Endothelial cell (in vitro differentiated cells): ENCODE measurements around the gene ELN. TPM values are rescaled to one million over a fixed set of nuclear protein-coding genes. Genes with fewer than 3 reads are reported as not detected.

Experiments used
- DNase-seq: peaks from one replicate; pipeline ENCODE4 v3.0.0; 2021; ENCODE audit warnings: low spot score
- H3K27ac Mint-ChIP-seq: one replicate; pipeline ENCODE4 v1.8.0; 2021; ENCODE audit warnings: mixed read lengths, inconsistent platforms; ENCODE audit not compliant: unreplicated experiment
- H3K27me3 Mint-ChIP-seq: one replicate; pipeline ENCODE4 v1.8.0; 2021; ENCODE audit warnings: mild to moderate bottlenecking, moderate library complexity, mixed read lengths, inconsistent platforms; ENCODE audit not compliant: unreplicated experiment
- H3K36me3 Mint-ChIP-seq: one replicate; pipeline ENCODE4 v1.8.0; 2021; ENCODE audit warnings: mild to moderate bottlenecking, low read depth, mixed read lengths, inconsistent platforms; ENCODE audit not compliant: unreplicated experiment
- H3K4me1 Mint-ChIP-seq: one replicate; pipeline ENCODE4 v1.8.0; 2021; ENCODE audit warnings: mild to moderate bottlenecking, mixed read lengths, inconsistent platforms; ENCODE audit not compliant: unreplicated experiment
- H3K4me3 Mint-ChIP-seq: one replicate; pipeline ENCODE4 v1.8.0; 2021; ENCODE audit warnings: mild to moderate bottlenecking, mixed read lengths, inconsistent platforms; ENCODE audit not compliant: unreplicated experiment
- H3K9me3 Mint-ChIP-seq: one replicate; pipeline ENCODE4 v1.8.0; 2021; ENCODE audit warnings: mixed read lengths, inconsistent platforms; ENCODE audit not compliant: unreplicated experiment
- total RNA-seq: library from RNA; stranded (reverse); fragmentation: NEBNext Ultra II Directional; extraction: Animal tissue kit (Norgen Biotek cat#: 25700); gene quantifications from one replicate; pipeline ENCODE4 v1.2.1, GENCODE V29; 2021; ENCODE audit not compliant: unreplicated experiment
- TF ChIP-seq, protein P1 (sequence below): fragments of 200-600 bp; sonication (generic); IDR thresholded peaks from one replicate; pipeline ENCODE4 v1.5.0; 2021; ENCODE audit warnings: antibody characterized with exemption; ENCODE audit not compliant: unreplicated experiment

Gene ELN
- total RNA-seq, 1 donor from 2014 or later: 44.8 TPM

DNA sequence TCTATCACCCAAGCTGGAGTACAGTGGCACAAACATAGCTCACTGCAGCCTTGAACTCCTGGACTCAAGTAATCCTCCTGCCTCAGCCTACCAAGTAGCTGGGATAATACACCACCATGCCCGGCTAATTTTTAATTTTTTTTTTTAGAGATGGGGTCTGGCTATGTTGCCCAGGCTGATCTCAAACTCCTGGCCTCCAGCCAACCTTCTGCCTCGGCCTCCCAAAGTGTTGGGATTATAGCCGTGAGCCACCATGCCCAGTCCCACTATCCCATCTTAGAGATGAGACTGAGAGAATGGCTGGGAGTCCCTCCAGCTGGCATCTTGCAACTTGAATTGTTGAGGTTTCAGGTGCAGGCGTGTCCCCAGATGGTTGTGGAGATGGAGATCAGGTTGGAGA is 40.7 kb upstream of the ELN start:
- no peak overlapping the region for H3K4me3 Mint-ChIP-seq
- no peaks in the 10 kb centered on the region for H3K36me3 Mint-ChIP-seq
- no peak for DNase-seq
- H3K9me3 Mint-ChIP-seq: no peaks in the 10 kb centered on the region
- no peaks in the 10 kb centered on the region for H3K4me1 Mint-ChIP-seq
- no peak overlapping the region for H3K27ac Mint-ChIP-seq
- H3K27me3 Mint-ChIP-seq: peaks cover 9% of the 10 kb centered on the region
- TF ChIP-seq, protein P1, sequence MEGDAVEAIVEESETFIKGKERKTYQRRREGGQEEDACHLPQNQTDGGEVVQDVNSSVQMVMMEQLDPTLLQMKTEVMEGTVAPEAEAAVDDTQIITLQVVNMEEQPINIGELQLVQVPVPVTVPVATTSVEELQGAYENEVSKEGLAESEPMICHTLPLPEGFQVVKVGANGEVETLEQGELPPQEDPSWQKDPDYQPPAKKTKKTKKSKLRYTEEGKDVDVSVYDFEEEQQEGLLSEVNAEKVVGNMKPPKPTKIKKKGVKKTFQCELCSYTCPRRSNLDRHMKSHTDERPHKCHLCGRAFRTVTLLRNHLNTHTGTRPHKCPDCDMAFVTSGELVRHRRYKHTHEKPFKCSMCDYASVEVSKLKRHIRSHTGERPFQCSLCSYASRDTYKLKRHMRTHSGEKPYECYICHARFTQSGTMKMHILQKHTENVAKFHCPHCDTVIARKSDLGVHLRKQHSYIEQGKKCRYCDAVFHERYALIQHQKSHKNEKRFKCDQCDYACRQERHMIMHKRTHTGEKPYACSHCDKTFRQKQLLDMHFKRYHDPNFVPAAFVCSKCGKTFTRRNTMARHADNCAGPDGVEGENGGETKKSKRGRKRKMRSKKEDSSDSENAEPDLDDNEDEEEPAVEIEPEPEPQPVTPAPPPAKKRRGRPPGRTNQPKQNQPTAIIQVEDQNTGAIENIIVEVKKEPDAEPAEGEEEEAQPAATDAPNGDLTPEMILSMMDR: no peak

DNA sequence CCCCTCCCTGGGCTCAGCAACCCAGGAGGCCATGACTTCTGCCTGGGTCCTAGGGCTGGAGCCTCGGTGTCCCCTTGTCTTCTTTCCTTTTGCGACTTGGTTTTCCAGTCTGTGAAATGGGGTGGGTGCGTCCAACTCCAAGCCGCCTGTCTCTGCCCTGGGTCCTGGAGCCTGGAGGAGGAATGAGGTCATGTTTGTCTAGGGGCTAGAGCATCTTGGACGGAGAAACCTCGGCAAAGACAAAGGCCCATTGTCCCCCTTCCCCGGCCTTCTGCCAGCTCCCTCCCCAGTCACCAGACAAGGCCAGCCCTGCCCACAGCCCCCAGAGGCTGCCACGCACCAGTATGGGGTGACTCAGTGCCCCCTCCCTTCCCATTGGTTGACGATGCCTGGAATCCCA is 39.8 kb upstream of the ELN start:
- no peaks in the 10 kb centered on the region for H3K9me3 Mint-ChIP-seq
- TF ChIP-seq, protein P1: no peak
- no peaks in the 10 kb centered on the region for H3K36me3 Mint-ChIP-seq
- no peak for DNase-seq
- H3K4me3 Mint-ChIP-seq: no peak overlapping the region
- H3K4me1 Mint-ChIP-seq: no peaks in the 10 kb centered on the region
- H3K27ac Mint-ChIP-seq: no peak overlapping the region
- peaks cover 5% of the 10 kb centered on the region for H3K27me3 Mint-ChIP-seq

DNA sequence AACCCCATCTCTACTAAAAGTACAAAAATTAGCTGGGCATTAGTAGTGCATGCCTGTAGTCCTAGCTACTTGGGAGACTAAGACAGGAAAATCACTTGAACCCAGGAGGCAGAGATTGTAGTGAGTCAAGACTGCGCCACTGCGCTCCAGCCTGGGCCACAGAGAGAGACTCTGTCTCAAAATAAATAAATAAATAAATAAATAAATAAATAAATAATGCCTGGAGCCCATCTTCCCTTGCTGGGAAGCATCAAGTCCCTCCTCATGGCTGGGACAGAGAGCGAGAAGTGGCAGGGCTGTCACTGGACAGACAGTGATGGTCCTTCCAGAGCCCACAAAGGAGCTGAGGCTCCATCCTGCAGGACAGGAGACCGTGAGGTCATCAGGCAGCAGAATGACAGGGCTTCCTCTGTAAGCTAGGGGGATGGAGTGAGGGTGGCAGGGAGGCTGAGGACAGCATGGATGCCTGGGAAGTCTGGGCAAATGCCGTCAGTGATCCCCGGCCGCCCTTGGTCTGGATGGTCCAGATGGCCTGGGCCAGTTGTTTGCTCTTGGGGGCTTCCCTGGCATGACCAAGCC is 36.4 kb upstream of the ELN start:
- Mint-ChIP-seq H3K4me3 (no peak overlapping the region), H3K27ac (no peak overlapping the region), H3K27me3 (peaks cover 4% of the 10 kb centered on the region), H3K36me3 (peaks cover 8% of the 10 kb centered on the region), H3K4me1 (peaks cover under 1% of the 10 kb centered on the region), H3K9me3 (peaks cover 7% of the 10 kb centered on the region)
- TF ChIP-seq, protein P1: no peak
- DNase-seq: no peak

DNA sequence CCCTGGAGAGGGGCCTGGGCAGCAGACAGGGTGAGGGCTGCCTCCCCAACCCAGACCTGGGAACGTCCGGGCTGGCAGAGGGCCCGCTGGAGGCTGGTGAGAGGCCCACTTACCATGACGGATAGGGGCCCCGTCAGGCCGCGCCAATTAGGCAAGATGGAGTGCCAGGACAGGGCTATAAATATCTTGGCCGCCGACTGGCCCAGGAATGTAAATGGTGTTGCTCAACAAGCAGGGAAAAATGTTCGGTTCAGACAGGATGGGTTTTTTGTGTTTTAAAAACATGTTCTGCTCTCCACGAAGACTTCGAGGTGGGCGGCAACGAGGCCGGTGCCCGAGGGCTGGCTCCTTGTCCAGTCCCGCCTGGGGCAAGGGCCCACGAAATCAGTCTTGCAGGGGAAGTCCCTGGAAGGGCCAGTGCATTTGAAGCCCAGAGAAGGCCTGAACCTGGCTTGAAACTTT is 35.8 kb upstream of the ELN start:
- no peak for DNase-seq

DNA sequence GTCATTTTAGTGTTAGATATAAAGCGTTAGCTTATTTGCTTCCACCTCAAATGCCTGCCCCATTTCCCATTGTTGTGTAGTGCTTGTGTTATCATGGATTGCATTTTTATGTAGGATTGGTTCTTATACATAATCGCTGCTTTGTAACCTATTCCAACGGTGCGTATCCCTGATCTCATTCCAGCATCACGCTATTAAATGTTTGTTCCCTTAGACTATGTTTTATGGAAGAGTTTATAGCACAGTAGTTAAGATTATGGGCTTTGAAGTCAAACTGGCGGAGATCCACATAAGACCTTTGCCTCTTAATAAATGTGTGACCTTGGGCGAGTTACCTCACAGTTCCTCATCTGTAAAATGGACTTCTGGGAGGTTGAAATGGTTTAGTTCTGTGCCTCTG is 34.0 kb upstream of the ELN start:
- peaks cover 8% of the 10 kb centered on the region for H3K36me3 Mint-ChIP-seq
- peaks cover 6% of the 10 kb centered on the region for H3K27me3 Mint-ChIP-seq
- H3K4me3 Mint-ChIP-seq: no peak overlapping the region
- H3K4me1 Mint-ChIP-seq: peaks cover 9% of the 10 kb centered on the region
- peaks cover 7% of the 10 kb centered on the region for H3K9me3 Mint-ChIP-seq
- TF ChIP-seq, protein P1: no peak
- DNase-seq: no peak
- H3K27ac Mint-ChIP-seq: no peak overlapping the region

More for the DNA sequence above, 35.8 kb upstream of the ELN start:
- H3K36me3 Mint-ChIP-seq: peaks cover 8% of the 10 kb centered on the region
- H3K4me3 Mint-ChIP-seq: no peak overlapping the region
- H3K27me3 Mint-ChIP-seq: peaks cover 4% of the 10 kb centered on the region
- no peak overlapping the region for H3K27ac Mint-ChIP-seq
- TF ChIP-seq, protein P1: no peak
- peaks cover 7% of the 10 kb centered on the region for H3K9me3 Mint-ChIP-seq
- peaks cover 6% of the 10 kb centered on the region for H3K4me1 Mint-ChIP-seq
